Activated CD8-positive, alpha-beta memory T cell treated with anti-CD3 and anti-CD28 coated beads, Interleukin-2, amount 10 ng/mL, durations not matched to agents 7 days and 5 days (primary cell): ENCODE measurements around the gene SPECC1. TPM values are rescaled to one million over a fixed set of nuclear protein-coding genes. Genes with fewer than 3 reads are reported as not detected.

Source experiments
- ATAC-seq: fragments of 150-1000 bp; cut with Tn5 transposase; one replicate; pipeline ENCODE4 v1.10.0; 2021; ENCODE audit warnings: moderate library complexity
- CTCF ChIA-PET: fragments of 350-600 bp; sonication (Branson Sonifier 250); formaldehyde crosslinking; loops from one replicate; lab custom pipeline; 2021; ENCODE audit warnings: antibody characterized with exemption; lab: Charles Lee
- DNase-seq: peaks from one replicate; pipeline ENCODE4 v3.0.0-alpha.2; 2020
- H3K27ac Mint-ChIP-seq: one replicate; pipeline ENCODE4 v1.8.0; 2021; ENCODE audit warnings: mild to moderate bottlenecking, mixed read lengths
- H3K27me3 Mint-ChIP-seq: one replicate; pipeline ENCODE4 v1.8.0; 2021; ENCODE audit warnings: mixed read lengths
- H3K36me3 Mint-ChIP-seq: one replicate; pipeline ENCODE4 v1.8.0; 2021; ENCODE audit warnings: mild to moderate bottlenecking, mixed read lengths
- H3K4me1 Mint-ChIP-seq: one replicate; pipeline ENCODE4 v1.8.0; 2021; ENCODE audit warnings: mixed read lengths
- H3K4me3 Mint-ChIP-seq: one replicate; pipeline ENCODE4 v1.8.0; 2021; ENCODE audit warnings: mild to moderate bottlenecking, moderate library complexity, mixed read lengths
- H3K9me3 Mint-ChIP-seq: one replicate; pipeline ENCODE4 v1.8.0; 2022; ENCODE audit warnings: low read depth, mixed read lengths
- total RNA-seq, 2 experiments: library from RNA; stranded (reverse); gene quantifications; one replicate each; pipeline ENCODE4 v1.2.3, GENCODE V29; 2021

The SPECC1 gene
- total RNA-seq, 2 experiments from 2014 or later = 11.4 to 17.6 TPM

GRCh38 chr17:20264996-20265395, 255.8 kb downstream of the SPECC1 start:
- H3K27ac Mint-ChIP-seq = no peak overlapping the region
- ATAC-seq (no peak), DNase-seq (no peak)
- H3K4me3 Mint-ChIP-seq = no peak overlapping the region
- no peaks in the 10 kb centered on the region for H3K27me3 Mint-ChIP-seq
- CTCF ChIA-PET = no interaction called here
- peaks cover 21% of the 10 kb centered on the region for H3K4me1 Mint-ChIP-seq
- H3K9me3 Mint-ChIP-seq = no peaks in the 10 kb centered on the region
- peaks cover 4% of the 10 kb centered on the region for H3K36me3 Mint-ChIP-seq

- H3K4me3 Mint-ChIP-seq = no peak overlapping the region
- ATAC-seq = no peak
- H3K27me3 Mint-ChIP-seq = no peaks in the 10 kb centered on the region
- no peaks in the 10 kb centered on the region for H3K9me3 Mint-ChIP-seq
- no peak overlapping the region for H3K27ac Mint-ChIP-seq
- DNase-seq = no peak
- peaks cover 33% of the 10 kb centered on the region for H3K4me1 Mint-ChIP-seq
- peaks cover 1% of the 10 kb centered on the region for H3K36me3 Mint-ChIP-seq
- CTCF ChIA-PET = interaction anchor here (0.6 to 1.5 kb wide), 2 partner anchors 9 to 1011 kb away, joined by 4 read pairs; no protein-coding TSS in a partner anchor
Observed at GRCh38 chr17:20266806-20267458, 257.8 kb downstream of the SPECC1 start.

GRCh38 chr17:20267459-20267842, 258.3 kb downstream of the SPECC1 start:
- no peak overlapping the region for H3K27ac Mint-ChIP-seq
- CTCF ChIA-PET = interaction anchor here (1.5 kb wide), 1 partner anchor 8 kb away, joined by 4 read pairs; no protein-coding TSS in a partner anchor
- ATAC-seq (no peak), DNase-seq (no peak)
- H3K27me3 Mint-ChIP-seq = no peaks in the 10 kb centered on the region
- H3K36me3 Mint-ChIP-seq = peaks cover 1% of the 10 kb centered on the region
- no peaks in the 10 kb centered on the region for H3K9me3 Mint-ChIP-seq
- H3K4me3 Mint-ChIP-seq = no peak overlapping the region
- H3K4me1 Mint-ChIP-seq = peaks cover 27% of the 10 kb centered on the region

GRCh38 chr17:20270369-20270768, 261.2 kb downstream of the SPECC1 start:
- no peak for ATAC-seq
- Mint-ChIP-seq H3K27ac (no peak overlapping the region), H3K9me3 (no peaks in the 10 kb centered on the region), H3K4me3 (no peak overlapping the region), H3K27me3 (no peaks in the 10 kb centered on the region), H3K4me1 (peaks cover 38% of the 10 kb centered on the region), H3K36me3 (peaks cover 3% of the 10 kb centered on the region)
- CTCF ChIA-PET = interaction anchor here (1.9 kb wide), 1 partner anchor 44 kb away, joined by 6 read pairs; no protein-coding TSS in a partner anchor
- no peak for DNase-seq

- Mint-ChIP-seq H3K27me3 (no peaks in the 10 kb centered on the region), H3K4me3 (no peak overlapping the region), H3K9me3 (no peaks in the 10 kb centered on the region), H3K4me1 (peaks cover 45% of the 10 kb centered on the region), H3K27ac (peak overlapping the region; percentile 11), H3K36me3 (peaks cover 3% of the 10 kb centered on the region)
- CTCF ChIA-PET = interaction anchor here (1.9 kb wide), 1 partner anchor 44 kb away, joined by 6 read pairs; no protein-coding TSS in a partner anchor
- DNase-seq (no peak), ATAC-seq (peak; percentile 27)
Observed at GRCh38 chr17:20271011-20271610, 262.0 kb downstream of the SPECC1 start.

- ATAC-seq = no peak
- Mint-ChIP-seq H3K36me3 (peaks cover 3% of the 10 kb centered on the region), H3K27me3 (no peaks in the 10 kb centered on the region), H3K27ac (peak overlapping the region; percentile 60), H3K9me3 (no peaks in the 10 kb centered on the region), H3K4me3 (no peak overlapping the region), H3K4me1 (peaks cover 47% of the 10 kb centered on the region)
- no peak for DNase-seq
- CTCF ChIA-PET = interaction anchor here (1.0 kb wide), 1 partner anchor 12 kb away, joined by 4 read pairs; no protein-coding TSS in a partner anchor
Observed at GRCh38 chr17:20273741-20274500, 264.8 kb downstream of the SPECC1 start.

GRCh38 chr17:20275653-20276052, 266.5 kb downstream of the SPECC1 start:
- no peak overlapping the region for H3K27ac Mint-ChIP-seq
- H3K27me3 Mint-ChIP-seq = no peaks in the 10 kb centered on the region
- no peaks in the 10 kb centered on the region for H3K9me3 Mint-ChIP-seq
- H3K4me3 Mint-ChIP-seq = no peak overlapping the region
- peaks cover 50% of the 10 kb centered on the region for H3K4me1 Mint-ChIP-seq
- DNase-seq (no peak), ATAC-seq (no peak)
- CTCF ChIA-PET = interaction anchor here (0.9 to 1.7 kb wide), 5 partner anchors 9 to 267 kb away, joined by 3 to 5 read pairs (median 4); partner anchors contain the start of gene SPECC1
- H3K36me3 Mint-ChIP-seq = peaks cover 3% of the 10 kb centered on the region

- no peaks in the 10 kb centered on the region for H3K27me3 Mint-ChIP-seq
Observed at GRCh38 chr17:20276421-20276820, 267.3 kb downstream of the SPECC1 start.

GRCh38 chr17:20278805-20279204, 269.6 kb downstream of the SPECC1 start:
- Mint-ChIP-seq H3K9me3 (no peaks in the 10 kb centered on the region), H3K27me3 (no peaks in the 10 kb centered on the region), H3K27ac (no peak overlapping the region), H3K36me3 (no peaks in the 10 kb centered on the region), H3K4me1 (peaks cover 31% of the 10 kb centered on the region), H3K4me3 (no peak overlapping the region)
- DNase-seq (no peak), ATAC-seq (no peak)
- CTCF ChIA-PET = no interaction called here

More at GRCh38 chr17:20276421-20276820, 267.3 kb downstream of the SPECC1 start:
- Mint-ChIP-seq H3K9me3 (no peaks in the 10 kb centered on the region), H3K4me3 (no peak overlapping the region), H3K27ac (no peak overlapping the region), H3K36me3 (peaks cover 3% of the 10 kb centered on the region), H3K4me1 (peaks cover 45% of the 10 kb centered on the region)
- CTCF ChIA-PET = interaction anchor here (0.9 to 1.7 kb wide), 2 partner anchors 43 to 268 kb away, joined by 4 to 5 read pairs; partner anchors contain the start of gene SPECC1
- ATAC-seq (no peak), DNase-seq (no peak)

- Mint-ChIP-seq H3K9me3 (no peaks in the 10 kb centered on the region), H3K4me3 (no peak overlapping the region), H3K36me3 (no peaks in the 10 kb centered on the region), H3K4me1 (peaks cover 26% of the 10 kb centered on the region), H3K27me3 (no peaks in the 10 kb centered on the region), H3K27ac (no peak overlapping the region)
- ATAC-seq (no peak), DNase-seq (no peak)
- CTCF ChIA-PET = no interaction called here
Observed at GRCh38 chr17:20279631-20280030, 270.5 kb downstream of the SPECC1 start.

- Mint-ChIP-seq H3K27ac (no peak overlapping the region), H3K4me3 (no peak overlapping the region), H3K9me3 (no peaks in the 10 kb centered on the region), H3K36me3 (no peaks in the 10 kb centered on the region), H3K4me1 (peaks cover 26% of the 10 kb centered on the region), H3K27me3 (no peaks in the 10 kb centered on the region)
- ATAC-seq (no peak), DNase-seq (no peak)
- CTCF ChIA-PET = no interaction called here
Observed at GRCh38 chr17:20280051-20280450, 270.9 kb downstream of the SPECC1 start.

GRCh38 chr17:20280851-20281250, 271.7 kb downstream of the SPECC1 start:
- CTCF ChIA-PET = no interaction called here
- no peak for ATAC-seq
- H3K27ac Mint-ChIP-seq = no peak overlapping the region
- no peak for DNase-seq
- H3K27me3 Mint-ChIP-seq = no peaks in the 10 kb centered on the region
- H3K9me3 Mint-ChIP-seq = no peaks in the 10 kb centered on the region
- H3K4me3 Mint-ChIP-seq = no peak overlapping the region
- H3K36me3 Mint-ChIP-seq = no peaks in the 10 kb centered on the region
- H3K4me1 Mint-ChIP-seq = peaks cover 18% of the 10 kb centered on the region

- no peak for ATAC-seq
Observed at GRCh38 chr17:20281860-20282259, 272.7 kb downstream of the SPECC1 start.

More at GRCh38 chr17:20281860-20282259, 272.7 kb downstream of the SPECC1 start:
- CTCF ChIA-PET = no interaction called here
- Mint-ChIP-seq H3K36me3 (no peaks in the 10 kb centered on the region), H3K9me3 (no peaks in the 10 kb centered on the region), H3K4me1 (peaks cover 9% of the 10 kb centered on the region), H3K27ac (no peak overlapping the region), H3K4me3 (no peak overlapping the region), H3K27me3 (no peaks in the 10 kb centered on the region)
- no peak for DNase-seq
